Measurements from ENCODE around the gene TSHZ2.
"Not testable (repeated sequence)": the region's sequence is repeated elsewhere in the genome, so short reads cannot be mapped to it uniquely, and the experiment has no call there.

The TSHZ2 gene

GRCh38 chr20:53422039-53422438 is 449.9 kb downstream of the TSHZ2 start:
- DNase-seq (ENCODE audit: low spot score), result no peak

- no peak for DNase-seq (ENCODE audit: low spot score)
Observed at GRCh38 chr20:53423587-53424146, 451.5 kb downstream of the TSHZ2 start.

GRCh38 chr20:53425481-53425880 is 453.3 kb downstream of the TSHZ2 start:
- no peak for DNase-seq (ENCODE audit: low spot score)

GRCh38 chr20:53425941-53426340 is 453.8 kb downstream of the TSHZ2 start:
- no peak for DNase-seq (ENCODE audit: low spot score)

GRCh38 chr20:53426766-53427312 is 454.7 kb downstream of the TSHZ2 start:
- no peak for DNase-seq (ENCODE audit: low spot score)

- DNase-seq (ENCODE audit: low spot score), result no peak
Observed at GRCh38 chr20:53427951-53428350, 455.8 kb downstream of the TSHZ2 start.

- no peak for DNase-seq (ENCODE audit: low spot score)
Observed at GRCh38 chr20:53428588-53428987, 456.4 kb downstream of the TSHZ2 start.

- no peak for DNase-seq (ENCODE audit: low spot score)
Observed at GRCh38 chr20:53428996-53429395, 456.8 kb downstream of the TSHZ2 start.

- DNase-seq (ENCODE audit: low spot score), result no peak
Observed at GRCh38 chr20:53434662-53435061, 462.5 kb downstream of the TSHZ2 start.

GRCh38 chr20:53436927-53437326 is 464.8 kb downstream of the TSHZ2 start:
- DNase-seq (ENCODE audit: low spot score), result not testable (repeated sequence)

GRCh38 chr20:53438368-53438767 is 466.2 kb downstream of the TSHZ2 start:
- no peak for DNase-seq (ENCODE audit: low spot score)

- DNase-seq (ENCODE audit: low spot score), result no peak
Observed at GRCh38 chr20:53439046-53439445, 466.9 kb downstream of the TSHZ2 start.

- no peak for DNase-seq (ENCODE audit: low spot score)
Observed at GRCh38 chr20:53439616-53440015, 467.5 kb downstream of the TSHZ2 start.

GRCh38 chr20:53444401-53445149 is 472.4 kb downstream of the TSHZ2 start:
- DNase-seq (ENCODE audit: low spot score), result no peak

- no peak for DNase-seq (ENCODE audit: low spot score)
Observed at GRCh38 chr20:53445321-53445731, 473.2 kb downstream of the TSHZ2 start.

- DNase-seq (ENCODE audit: low spot score), result no peak
Observed at GRCh38 chr20:53445932-53446331, 473.8 kb downstream of the TSHZ2 start.

GRCh38 chr20:53447316-53447715 is 475.2 kb downstream of the TSHZ2 start:
- no peak for DNase-seq (ENCODE audit: low spot score)

GRCh38 chr20:53448426-53448825 is 476.3 kb downstream of the TSHZ2 start:
- no peak for DNase-seq (ENCODE audit: low spot score)

GRCh38 chr20:53448875-53449274 is 476.7 kb downstream of the TSHZ2 start:
- DNase-seq (ENCODE audit: low spot score), result no peak

- no peak for DNase-seq (ENCODE audit: low spot score)
Observed at GRCh38 chr20:53453076-53453475, 480.9 kb downstream of the TSHZ2 start.

- no peak for DNase-seq (ENCODE audit: low spot score)
Observed at GRCh38 chr20:53454675-53455276, 482.6 kb downstream of the TSHZ2 start.

- no peak for DNase-seq (ENCODE audit: low spot score)
Observed at GRCh38 chr20:53463101-53463972, 491.2 kb downstream of the TSHZ2 start.
